CD8-positive, alpha-beta memory T cell (primary cell): Measurements from ENCODE around the gene RPL22L1. TPM values are rescaled to one million over a fixed set of nuclear protein-coding genes. Genes with fewer than 3 reads are reported as not detected.
"Not testable (repeated sequence)": the region's sequence is repeated elsewhere in the genome, so short reads cannot be mapped to it uniquely, and the experiment has no call there.

Experiments
- CTCF ChIA-PET: fragments of 350-600 bp; sonication (Branson Sonifier 250); formaldehyde crosslinking; loops from one replicate; lab custom pipeline; 2021; ENCODE audit warnings: antibody characterized with exemption; lab: Charles Lee
- POLR2A ChIA-PET: fragments of 350-600 bp; sonication (Branson Sonifier 250); formaldehyde crosslinking; loops from one replicate; lab custom pipeline; 2021; ENCODE audit warnings: antibody characterized with exemption; lab: Charles Lee
- DNase-seq, 5 donors: peaks; one replicate each; pipeline versions ENCODE4 v3.0.0 to v3.0.0-alpha.2; 2020 to 2022; ENCODE audit warnings: mixed read lengths in 1 of 5
- H3K27ac ChIP-seq: one replicate; pipeline ENCODE4 v1.7.0; 2013; ENCODE audit warnings: low read depth, mild to moderate bottlenecking, low read length, moderate library complexity
- H3K27me3 ChIP-seq: 2 replicates; pipeline ENCODE4 v1.7.0; 2013; ENCODE audit warnings: low read length, mild to moderate bottlenecking; ENCODE audit not compliant: insufficient read depth, poor library complexity, severe bottlenecking
- H3K36me3 ChIP-seq: 2 replicates; pipeline ENCODE4 v1.7.0; 2013; ENCODE audit warnings: mild to moderate bottlenecking, low read length, moderate library complexity; ENCODE audit not compliant: insufficient read depth
- H3K4me1 ChIP-seq: 2 replicates; pipeline ENCODE4 v1.7.0; 2013; ENCODE audit warnings: mild to moderate bottlenecking, low read length, moderate library complexity; ENCODE audit not compliant: insufficient read depth
- H3K4me3 ChIP-seq: 2 replicates; pipeline ENCODE4 v1.7.0; 2013; ENCODE audit warnings: mild to moderate bottlenecking, low read length
- H3K9me3 ChIP-seq: 2 replicates; pipeline ENCODE4 v1.7.0; 2013; ENCODE audit warnings: mild to moderate bottlenecking, low read length
- H3K27ac Mint-ChIP-seq, 8 donors: one replicate each; pipeline ENCODE4 v1.8.0; 2020 to 2021; ENCODE audit warnings: mixed read lengths in 8 of 8, mild to moderate bottlenecking in 6 of 8, inconsistent platforms in 3 of 8, moderate library complexity in 3 of 8
- H3K27me3 Mint-ChIP-seq, 2 donors: one replicate each; pipeline ENCODE4 v1.8.0; 2020 to 2021; ENCODE audit warnings: mixed read lengths in 2 of 2, mild to moderate bottlenecking in 1 of 2, moderate library complexity in 1 of 2
- H3K36me3 Mint-ChIP-seq, 3 donors: one replicate each; pipeline ENCODE4 v1.8.0; 2020 to 2021; ENCODE audit warnings: mixed read lengths in 3 of 3, inconsistent platforms in 1 of 3, mild to moderate bottlenecking in 1 of 3
- H3K4me1 Mint-ChIP-seq, 3 donors: one replicate each; pipeline ENCODE4 v1.8.0; 2020 to 2021; ENCODE audit warnings: mixed read lengths in 3 of 3, inconsistent platforms in 1 of 3, mild to moderate bottlenecking in 1 of 3
- H3K4me3 Mint-ChIP-seq, 7 donors: one replicate each; pipeline ENCODE4 v1.8.0; 2020 to 2021; ENCODE audit warnings: mixed read lengths in 7 of 7, mild to moderate bottlenecking in 6 of 7, moderate library complexity in 4 of 7, inconsistent platforms in 2 of 7
- H3K9me3 Mint-ChIP-seq, 5 donors: one replicate each; pipeline ENCODE4 v1.8.0; 2020 to 2022; ENCODE audit warnings: mixed read lengths in 5 of 5, mild to moderate bottlenecking in 3 of 5, moderate library complexity in 2 of 5, inconsistent platforms in 1 of 5
- polyA plus RNA-seq: library from polyadenylated mRNA; unstranded; fragments of 300-500 nt; fragmentation: Illumina TruSeq; gene quantifications from one replicate; pipeline ENCODE4 v1.2.3, GENCODE V29; 2021
- total RNA-seq, 2 experiments: library from RNA; stranded (reverse); gene quantifications; one replicate each; pipeline ENCODE4 v1.2.3, GENCODE V29; 2021

Gene RPL22L1
- total and polyA plus RNA-seq, 3 experiments from 2014 or later, result 42.9 to 228 (median 217) TPM

- Mint-ChIP-seq H3K4me1 (peaks cover 0 to 3% (median 0%) of the 10 kb centered on the region in 3 donors), H3K27ac (peak overlapping the region in 1 of 8 donors; percentile 36), H3K4me3 (no peak overlapping the region), H3K36me3 (peaks cover 23 to 44% (median 35%) of the 10 kb centered on the region in 3 donors), H3K9me3 (no peaks in the 10 kb centered on the region), H3K27me3 (no peaks in the 10 kb centered on the region)
- no peak overlapping the region for H3K27ac ChIP-seq
- no peaks in the 10 kb centered on the region for H3K4me1 ChIP-seq
- no peaks in the 10 kb centered on the region for H3K27me3 ChIP-seq
- H3K9me3 ChIP-seq, result no peaks in the 10 kb centered on the region
- POLR2A ChIA-PET, result no interaction called here
- H3K4me3 ChIP-seq, result no peak overlapping the region
- no peak for DNase-seq
- H3K36me3 ChIP-seq, result no peaks in the 10 kb centered on the region
- CTCF ChIA-PET, result no interaction called here
These were observed 26.8 kb upstream of the RPL22L1 start for GRCh38 chr3:170896781-170897180.

DNA sequence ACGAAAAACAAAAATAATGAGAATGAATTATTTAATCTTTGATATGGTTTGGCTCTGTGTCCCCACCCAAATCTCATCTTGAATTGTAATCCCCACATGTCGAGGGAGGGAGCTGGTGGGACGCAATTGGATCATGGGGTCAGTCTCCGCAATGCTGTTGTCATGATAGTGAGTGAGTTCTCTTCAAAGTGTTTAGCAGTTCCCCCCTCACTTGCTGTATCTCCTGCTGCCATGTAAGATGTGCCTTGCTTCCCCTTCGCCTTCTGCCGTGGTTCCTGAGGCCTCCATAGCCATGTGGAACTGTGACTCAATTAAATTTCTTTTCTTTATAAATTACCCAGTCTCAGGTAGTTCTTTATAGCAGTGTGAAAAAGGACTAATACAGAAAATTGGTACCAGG lies 26.3 kb upstream of the RPL22L1 start:
- H3K36me3 ChIP-seq, H3K4me3 Mint-ChIP-seq, POLR2A ChIA-PET, H3K4me1 ChIP-seq, H3K4me3 ChIP-seq, CTCF ChIA-PET, H3K27ac ChIP-seq, H3K27me3 ChIP-seq, H3K4me1 Mint-ChIP-seq, H3K27me3 Mint-ChIP-seq, H3K9me3 ChIP-seq, H3K9me3 Mint-ChIP-seq, DNase-seq: not testable (repeated sequence)
- Mint-ChIP-seq H3K36me3 (peaks cover 23 to 45% (median 38%) of the 10 kb centered on the region in 3 donors), H3K27ac (peak overlapping the region in 1 of 8 donors; percentile 36)

DNA sequence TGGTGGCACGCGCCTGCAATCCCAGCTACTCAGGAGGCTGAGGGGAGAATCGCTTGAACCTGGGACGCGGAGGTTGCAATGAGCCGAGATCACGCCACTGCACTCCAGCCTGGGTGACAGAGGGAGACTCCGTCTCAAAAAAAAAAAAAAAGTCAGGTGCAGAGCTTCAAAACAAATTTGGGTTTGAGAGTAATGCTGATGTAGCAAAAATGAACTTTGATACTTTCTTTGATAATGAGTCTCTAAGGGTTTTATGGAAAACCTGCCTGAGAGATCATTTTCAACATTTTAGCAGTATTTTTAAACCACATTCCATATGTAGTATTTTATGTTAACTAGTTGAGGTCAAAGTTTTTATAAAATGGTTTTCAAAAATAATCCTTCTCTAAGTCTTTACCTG lies 23.9 kb upstream of the RPL22L1 start:
- no peaks in the 10 kb centered on the region for H3K9me3 ChIP-seq
- no peaks in the 10 kb centered on the region for H3K4me1 ChIP-seq
- Mint-ChIP-seq H3K4me1 (no peaks in the 10 kb centered on the region), H3K27me3 (no peaks in the 10 kb centered on the region), H3K36me3 (peaks cover 18 to 36% (median 34%) of the 10 kb centered on the region in 3 donors), H3K9me3 (no peaks in the 10 kb centered on the region), H3K27ac (no peak overlapping the region), H3K4me3 (no peak overlapping the region)
- H3K36me3 ChIP-seq, result no peaks in the 10 kb centered on the region
- no peaks in the 10 kb centered on the region for H3K27me3 ChIP-seq
- CTCF ChIA-PET, result no interaction called here
- H3K4me3 ChIP-seq, result no peak overlapping the region
- no peak overlapping the region for H3K27ac ChIP-seq
- POLR2A ChIA-PET, result no interaction called here
- no peak for DNase-seq

DNA sequence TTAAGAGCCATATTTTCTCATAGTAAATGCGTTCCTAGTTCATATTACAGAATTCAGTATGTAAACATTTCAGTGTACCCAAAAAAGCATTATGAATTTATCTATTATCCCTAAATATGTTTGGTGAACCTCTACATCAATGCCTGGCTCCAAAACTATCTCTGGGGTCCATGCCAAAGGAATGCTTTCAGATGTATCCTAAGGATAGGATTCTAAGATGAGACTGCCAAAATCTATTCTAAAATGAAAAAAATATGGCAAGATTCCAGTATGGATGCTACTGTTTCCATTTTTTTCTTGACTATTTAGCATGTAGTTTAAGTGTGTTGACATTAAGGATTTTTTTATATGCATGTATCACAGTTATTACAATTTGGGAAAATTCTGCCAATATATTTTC lies 19.6 kb upstream of the RPL22L1 start:
- Histone ChIP-seq H3K27ac (no peak overlapping the region), H3K9me3 (no peaks in the 10 kb centered on the region), H3K27me3 (no peaks in the 10 kb centered on the region), H3K4me3 (no peak overlapping the region), H3K4me1 (no peaks in the 10 kb centered on the region), H3K36me3 (no peaks in the 10 kb centered on the region)
- Mint-ChIP-seq H3K36me3 (peaks cover 7 to 17% (median 12%) of the 10 kb centered on the region in 3 donors), H3K4me1 (no peaks in the 10 kb centered on the region), H3K27me3 (peaks cover 1 to 7% of the 10 kb centered on the region in 2 donors), H3K9me3 (peaks cover 0 to 2% (median 0%) of the 10 kb centered on the region in 5 donors), H3K4me3 (no peak overlapping the region), H3K27ac (no peak overlapping the region)
- ChIA-PET POLR2A (interaction anchor here (1.4 kb wide), 1 partner anchor 19 kb away, joined by 3 read pairs; the partner anchor contains the start of gene EIF5A2), CTCF (no interaction called here)
- DNase-seq, result no peak

DNA sequence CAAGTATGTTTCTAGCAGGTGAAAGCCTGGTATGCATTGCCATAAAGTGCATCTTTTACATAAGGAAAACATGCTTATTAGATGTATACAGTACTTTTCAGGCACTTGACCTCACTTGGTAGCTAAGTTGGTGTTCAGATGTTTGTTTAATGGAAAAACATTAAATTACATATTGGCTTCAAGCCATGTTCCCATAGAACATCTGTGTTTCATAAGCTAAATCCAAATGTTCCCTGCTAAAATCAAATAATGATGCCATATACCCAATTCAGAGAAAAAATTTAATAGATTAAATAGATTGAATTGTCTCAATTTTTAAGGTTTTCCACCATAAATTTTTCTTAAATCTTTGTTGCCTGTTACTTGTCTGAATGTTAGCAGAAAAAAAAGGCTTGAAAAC lies 19.1 kb upstream of the RPL22L1 start:
- Mint-ChIP-seq H3K4me1 (no peaks in the 10 kb centered on the region), H3K36me3 (peaks cover 6 to 16% (median 12%) of the 10 kb centered on the region in 3 donors), H3K27me3 (peaks cover 4 to 11% of the 10 kb centered on the region in 2 donors), H3K27ac (no peak overlapping the region), H3K4me3 (no peak overlapping the region), H3K9me3 (peaks cover 0 to 5% (median 2%) of the 10 kb centered on the region in 5 donors)
- DNase-seq, result no peak
- no peaks in the 10 kb centered on the region for H3K36me3 ChIP-seq
- ChIA-PET POLR2A (interaction anchor here (1.4 kb wide), 1 partner anchor 19 kb away, joined by 3 read pairs; the partner anchor contains the start of gene EIF5A2), CTCF (no interaction called here)
- no peak overlapping the region for H3K4me3 ChIP-seq
- no peaks in the 10 kb centered on the region for H3K9me3 ChIP-seq
- no peaks in the 10 kb centered on the region for H3K4me1 ChIP-seq
- no peak overlapping the region for H3K27ac ChIP-seq
- no peaks in the 10 kb centered on the region for H3K27me3 ChIP-seq

DNA sequence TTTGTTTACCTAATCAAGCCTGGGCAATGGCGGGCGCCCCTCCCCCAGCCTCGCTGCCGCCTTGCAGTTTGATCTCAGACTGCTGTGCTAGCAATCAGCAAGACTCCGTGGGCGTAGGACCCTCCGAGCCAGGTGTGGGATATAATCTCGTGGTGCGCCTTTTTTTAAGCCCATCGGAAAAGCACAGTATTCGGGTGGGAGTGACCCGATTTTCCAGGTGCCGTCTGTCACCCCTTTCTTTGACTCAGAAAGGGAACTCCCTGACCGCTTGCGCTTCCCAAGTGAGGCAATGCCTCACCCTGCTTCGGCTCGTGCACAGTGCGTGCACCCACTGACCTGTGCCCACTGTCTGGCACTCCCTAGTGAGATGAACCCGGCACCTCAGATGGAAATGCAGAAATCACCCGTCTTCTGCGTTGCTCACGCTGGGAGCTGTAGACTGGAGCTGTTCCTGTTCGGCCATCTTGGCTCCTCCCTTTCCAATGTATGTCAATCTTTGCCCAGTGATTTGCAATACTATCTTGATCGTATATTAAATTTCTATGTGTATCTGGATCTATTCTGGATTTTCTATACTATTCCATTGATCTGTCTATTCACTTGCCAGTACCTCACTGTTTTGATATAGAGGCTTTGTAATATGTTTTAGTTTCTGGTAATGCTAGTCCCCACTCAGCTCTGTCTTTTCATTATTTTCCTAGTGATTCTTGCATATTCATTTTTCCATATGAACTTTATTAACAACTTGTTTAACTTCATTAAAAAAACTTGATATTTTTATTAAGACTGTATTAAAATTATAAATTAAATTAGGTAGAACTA lies 14.3 kb upstream of the RPL22L1 start:
- H3K9me3 ChIP-seq, H3K4me1 Mint-ChIP-seq, POLR2A ChIA-PET, H3K27ac Mint-ChIP-seq, H3K9me3 Mint-ChIP-seq, CTCF ChIA-PET, H3K4me1 ChIP-seq, H3K27ac ChIP-seq, H3K36me3 ChIP-seq, H3K27me3 ChIP-seq, H3K4me3 ChIP-seq, H3K4me3 Mint-ChIP-seq, H3K36me3 Mint-ChIP-seq, DNase-seq: not testable (repeated sequence)
- peaks cover 4 to 11% of the 10 kb centered on the region in 2 donors for H3K27me3 Mint-ChIP-seq

GRCh38 chr3:170878688-170879087 lies 8.7 kb upstream of the RPL22L1 start:
- H3K4me1 Mint-ChIP-seq, H3K9me3 ChIP-seq, H3K4me3 ChIP-seq, H3K36me3 ChIP-seq, H3K27ac Mint-ChIP-seq, CTCF ChIA-PET, H3K4me1 ChIP-seq, H3K27me3 Mint-ChIP-seq, H3K4me3 Mint-ChIP-seq, H3K27ac ChIP-seq, POLR2A ChIA-PET, H3K36me3 Mint-ChIP-seq, H3K27me3 ChIP-seq, DNase-seq, H3K9me3 Mint-ChIP-seq: not testable (repeated sequence)

DNA sequence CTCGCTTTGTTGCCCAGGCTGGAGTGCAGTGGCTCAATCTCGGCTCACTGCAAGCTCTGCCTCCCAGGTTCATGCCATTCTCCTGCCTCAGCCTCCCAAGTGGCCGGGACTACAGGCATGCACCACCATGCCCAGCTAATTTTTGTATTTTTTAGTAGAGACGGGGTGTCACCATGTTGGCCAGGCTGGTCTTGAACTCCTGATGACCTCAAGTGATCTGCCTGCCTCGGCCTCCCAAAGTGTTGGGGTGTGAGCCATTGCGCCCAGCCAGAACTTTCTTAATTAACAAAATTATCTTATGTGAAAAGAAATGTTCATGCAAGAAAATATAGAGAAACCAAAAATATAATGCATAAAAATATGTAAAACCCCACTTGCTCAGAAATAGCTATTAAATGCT lies 7.3 kb upstream of the RPL22L1 start:
- H3K27ac Mint-ChIP-seq, H3K27me3 Mint-ChIP-seq, H3K36me3 ChIP-seq, DNase-seq, H3K27ac ChIP-seq, H3K4me3 Mint-ChIP-seq, H3K27me3 ChIP-seq, H3K4me3 ChIP-seq, H3K4me1 Mint-ChIP-seq, H3K9me3 ChIP-seq, CTCF ChIA-PET, POLR2A ChIA-PET, H3K4me1 ChIP-seq, H3K9me3 Mint-ChIP-seq, H3K36me3 Mint-ChIP-seq: not testable (repeated sequence)
